CD4-positive, alpha-beta memory T cell (primary cell): ENCODE results near the gene RAPGEF4. TPM values are rescaled to one million over a fixed set of nuclear protein-coding genes. Genes with fewer than 3 reads are reported as not detected.

Experiments used
- CTCF ChIA-PET: fragments of 350-600 bp; sonication (Branson Sonifier 250); formaldehyde crosslinking; loops from one replicate; lab custom pipeline; 2021; ENCODE audit warnings: inconsistent platforms; ENCODE audit not compliant: partially characterized antibody; lab: Charles Lee
- POLR2A ChIA-PET: fragments of 350-600 bp; sonication (Branson Sonifier 250); formaldehyde crosslinking; loops from one replicate; lab custom pipeline; 2021; ENCODE audit not compliant: partially characterized antibody; lab: Charles Lee
- DNase-seq, 5 donors: peaks; one replicate each; pipeline versions ENCODE4 v3.0.0 to v3.0.0-alpha.2; 2020 to 2022; ENCODE audit warnings: mixed read lengths in 1 of 5
- H3K27ac ChIP-seq: one replicate; pipeline ENCODE4 v1.7.0; 2013; ENCODE audit warnings: low read depth, low read length
- H3K27me3 ChIP-seq: 2 replicates; pipeline ENCODE4 v1.7.0; 2013; ENCODE audit warnings: mild to moderate bottlenecking, low read length, moderate library complexity; ENCODE audit not compliant: insufficient read depth
- H3K36me3 ChIP-seq: 2 replicates; pipeline ENCODE4 v1.7.0; 2013; ENCODE audit warnings: mild to moderate bottlenecking, low read length, moderate library complexity; ENCODE audit not compliant: insufficient read depth
- H3K4me1 ChIP-seq: 2 replicates; pipeline ENCODE4 v1.7.0; 2013; ENCODE audit warnings: mild to moderate bottlenecking, low read length, moderate library complexity; ENCODE audit not compliant: insufficient read depth
- H3K4me3 ChIP-seq, 2 donors: one replicate each; pipeline ENCODE4 v1.7.0; 2013; ENCODE audit warnings: low read length in 2 of 2, mild to moderate bottlenecking in 1 of 2
- H3K9me3 ChIP-seq, 2 donors: one replicate each; pipeline ENCODE4 v1.7.0; 2013; ENCODE audit warnings: low read length in 2 of 2, control low read depth in 1 of 2; ENCODE audit not compliant: control insufficient read depth in 1 of 2
- H3K27ac Mint-ChIP-seq, 7 donors: one replicate each; pipeline ENCODE4 v1.8.0; 2020 to 2021; ENCODE audit warnings: mixed read lengths in 7 of 7, mild to moderate bottlenecking in 6 of 7, inconsistent platforms in 3 of 7, moderate library complexity in 3 of 7
- H3K27me3 Mint-ChIP-seq, 2 donors: one replicate each; pipeline ENCODE4 v1.8.0; 2020 to 2021; ENCODE audit warnings: mixed read lengths in 2 of 2
- H3K36me3 Mint-ChIP-seq, 2 donors: one replicate each; pipeline ENCODE4 v1.8.0; 2020 to 2021; ENCODE audit warnings: mixed read lengths in 2 of 2, inconsistent platforms in 1 of 2, mild to moderate bottlenecking in 1 of 2
- H3K4me1 Mint-ChIP-seq, 4 donors: one replicate each; pipeline ENCODE4 v1.8.0; 2020 to 2021; ENCODE audit warnings: mixed read lengths in 4 of 4, mild to moderate bottlenecking in 1 of 4
- H3K4me3 Mint-ChIP-seq, 8 donors: one replicate each; pipeline ENCODE4 v1.8.0; 2020 to 2021; ENCODE audit warnings: mixed read lengths in 8 of 8, mild to moderate bottlenecking in 7 of 8, moderate library complexity in 6 of 8, inconsistent platforms in 3 of 8
- H3K9me3 Mint-ChIP-seq, 8 donors: one replicate each; pipeline ENCODE4 v1.8.0; 2020 to 2021; ENCODE audit warnings: mixed read lengths in 8 of 8, mild to moderate bottlenecking in 5 of 8, inconsistent platforms in 3 of 8, moderate library complexity in 1 of 8
- intact Hi-C: fragments of 100-400 bp; cut with micrococcal nuclease; formaldehyde crosslinking; loops from one replicate; pipeline ENCODE4 v1.15.1; 2023
- polyA plus RNA-seq, 2 donors: library from polyadenylated mRNA; unstranded; fragments of 300-500 nt; fragmentation: Illumina TruSeq; gene quantifications; one replicate each; pipeline ENCODE4 v1.2.3, GENCODE V29; 2021
- total RNA-seq, 2 experiments: library from RNA; stranded (reverse); gene quantifications; one replicate each; pipeline ENCODE4 v1.2.3, GENCODE V29; 2021

Gene RAPGEF4
- total and polyA plus RNA-seq, 4 experiments from 2014 or later: not detected

- H3K27me3 Mint-ChIP-seq: peaks cover 3 to 10% of the 10 kb centered on the region in 2 donors
- intact Hi-C loops: loop anchor here (1.0 kb wide), 2 partner anchors 1314 to 1318 kb away; no protein-coding TSS in a partner anchor
Observed at GRCh38 chr2:173027181-173028128, 291.8 kb downstream of the RAPGEF4 start.

GRCh38 chr2:173028141-173028540 is 292.5 kb downstream of the RAPGEF4 start:
- no peak overlapping the region for H3K4me3 ChIP-seq
- Mint-ChIP-seq H3K36me3 (no peaks in the 10 kb centered on the region), H3K9me3 (no peaks in the 10 kb centered on the region), H3K4me3 (no peak overlapping the region), H3K27ac (no peak overlapping the region), H3K27me3 (peaks cover 5 to 10% of the 10 kb centered on the region in 2 donors), H3K4me1 (peaks cover 0 to 3% (median 1%) of the 10 kb centered on the region in 4 donors)
- H3K27ac ChIP-seq: no peak overlapping the region
- no peaks in the 10 kb centered on the region for H3K9me3 ChIP-seq
- no peaks in the 10 kb centered on the region for H3K4me1 ChIP-seq
- POLR2A ChIA-PET: interaction anchor here (1.5 kb wide), 1 partner anchor 182 kb away, joined by 3 read pairs; no protein-coding TSS in a partner anchor
- H3K36me3 ChIP-seq: no peaks in the 10 kb centered on the region
- intact Hi-C loops: no loop called here
- H3K27me3 ChIP-seq: no peaks in the 10 kb centered on the region
- CTCF ChIA-PET: interaction anchor here (0.6 to 7.9 kb wide), 29 partner anchors 9 to 1317 kb away, joined by 3 to 360 read pairs (median 4); no protein-coding TSS in a partner anchor
- DNase-seq: no peak

More at GRCh38 chr2:173027181-173028128, 291.8 kb downstream of the RAPGEF4 start:
- H3K27me3 ChIP-seq: no peaks in the 10 kb centered on the region
- Mint-ChIP-seq H3K27ac (no peak overlapping the region), H3K4me3 (peak overlapping the region in 1 of 8 donors; percentile 41), H3K9me3 (no peaks in the 10 kb centered on the region), H3K4me1 (peaks cover 0 to 3% (median 1%) of the 10 kb centered on the region in 4 donors), H3K36me3 (no peaks in the 10 kb centered on the region)
- no peaks in the 10 kb centered on the region for H3K36me3 ChIP-seq
- H3K4me3 ChIP-seq: no peak overlapping the region
- CTCF ChIA-PET: interaction anchor here (0.6 to 7.9 kb wide), 40 partner anchors 8 to 1344 kb away, joined by 3 to 360 read pairs (median 4); no protein-coding TSS in a partner anchor
- no peaks in the 10 kb centered on the region for H3K9me3 ChIP-seq
- no peaks in the 10 kb centered on the region for H3K4me1 ChIP-seq
- H3K27ac ChIP-seq: no peak overlapping the region
- POLR2A ChIA-PET: interaction anchor here (1.5 kb wide), 1 partner anchor 183 kb away, joined by 3 read pairs; no protein-coding TSS in a partner anchor
- peak; percentile 62 to 68 (median 65) for DNase-seq

- CTCF ChIA-PET: interaction anchor here (0.6 to 7.9 kb wide), 15 partner anchors 10 to 1314 kb away, joined by 3 to 360 read pairs (median 4); no protein-coding TSS in a partner anchor
- Histone ChIP-seq H3K4me1 (no peaks in the 10 kb centered on the region), H3K27ac (no peak overlapping the region), H3K9me3 (no peaks in the 10 kb centered on the region), H3K36me3 (no peaks in the 10 kb centered on the region), H3K4me3 (no peak overlapping the region), H3K27me3 (no peaks in the 10 kb centered on the region)
- peaks cover 0 to 3% (median 1%) of the 10 kb centered on the region in 4 donors for H3K4me1 Mint-ChIP-seq
- no peak overlapping the region for H3K27ac Mint-ChIP-seq
- POLR2A ChIA-PET: interaction anchor here (1.5 kb wide), 1 partner anchor 182 kb away, joined by 3 read pairs; no protein-coding TSS in a partner anchor
- H3K27me3 Mint-ChIP-seq: peaks cover 5 to 10% of the 10 kb centered on the region in 2 donors
- intact Hi-C loops: no loop called here
- no peaks in the 10 kb centered on the region for H3K9me3 Mint-ChIP-seq
- H3K36me3 Mint-ChIP-seq: no peaks in the 10 kb centered on the region
- no peak overlapping the region for H3K4me3 Mint-ChIP-seq
- DNase-seq: no peak
Observed at GRCh38 chr2:173028671-173029070, 293.0 kb downstream of the RAPGEF4 start.

GRCh38 chr2:173030561-173031490 is 295.2 kb downstream of the RAPGEF4 start:
- intact Hi-C loops: no loop called here
- no peak for DNase-seq
- peaks cover 5 to 8% of the 10 kb centered on the region in 2 donors for H3K27me3 Mint-ChIP-seq
- no peaks in the 10 kb centered on the region for H3K36me3 ChIP-seq
- H3K36me3 Mint-ChIP-seq: no peaks in the 10 kb centered on the region
- no peak overlapping the region for H3K4me3 Mint-ChIP-seq
- no peaks in the 10 kb centered on the region for H3K9me3 ChIP-seq
- H3K4me1 ChIP-seq: no peaks in the 10 kb centered on the region
- H3K27ac Mint-ChIP-seq: no peak overlapping the region
- H3K27ac ChIP-seq: no peak overlapping the region
- peaks cover 0 to 3% (median 1%) of the 10 kb centered on the region in 4 donors for H3K4me1 Mint-ChIP-seq
- CTCF ChIA-PET: interaction anchor here (0.7 to 7.9 kb wide), 6 partner anchors 14 to 1311 kb away, joined by 3 to 360 read pairs (median 6); no protein-coding TSS in a partner anchor
- POLR2A ChIA-PET: no interaction called here
- H3K27me3 ChIP-seq: no peaks in the 10 kb centered on the region
- no peaks in the 10 kb centered on the region for H3K9me3 Mint-ChIP-seq
- no peak overlapping the region for H3K4me3 ChIP-seq

- Histone ChIP-seq H3K36me3 (no peaks in the 10 kb centered on the region), H3K9me3 (no peaks in the 10 kb centered on the region), H3K27ac (no peak overlapping the region), H3K4me1 (no peaks in the 10 kb centered on the region), H3K27me3 (no peaks in the 10 kb centered on the region), H3K4me3 (no peak overlapping the region)
- ChIA-PET CTCF (interaction anchor here (0.9 to 2.7 kb wide), 2 partner anchors 176 to 178 kb away, joined by 3 to 11 read pairs; no protein-coding TSS in a partner anchor), POLR2A (no interaction called here)
- Mint-ChIP-seq H3K4me1 (peaks cover 0 to 3% (median 1%) of the 10 kb centered on the region in 4 donors), H3K27me3 (peaks cover 5 to 8% of the 10 kb centered on the region in 2 donors), H3K27ac (no peak overlapping the region), H3K36me3 (no peaks in the 10 kb centered on the region), H3K9me3 (no peaks in the 10 kb centered on the region), H3K4me3 (no peak overlapping the region)
- no peak for DNase-seq
- intact Hi-C loops: no loop called here
Observed at GRCh38 chr2:173032032-173032431, 296.4 kb downstream of the RAPGEF4 start.

GRCh38 chr2:173033084-173033483 is 297.4 kb downstream of the RAPGEF4 start:
- Mint-ChIP-seq H3K27ac (no peak overlapping the region), H3K27me3 (peaks cover 2 to 4% of the 10 kb centered on the region in 2 donors), H3K4me1 (no peaks in the 10 kb centered on the region), H3K4me3 (no peak overlapping the region), H3K9me3 (no peaks in the 10 kb centered on the region), H3K36me3 (no peaks in the 10 kb centered on the region)
- Histone ChIP-seq H3K4me1 (no peaks in the 10 kb centered on the region), H3K27me3 (no peaks in the 10 kb centered on the region), H3K36me3 (no peaks in the 10 kb centered on the region), H3K9me3 (no peaks in the 10 kb centered on the region), H3K4me3 (no peak overlapping the region), H3K27ac (no peak overlapping the region)
- no peak for DNase-seq
- intact Hi-C loops: no loop called here
- ChIA-PET POLR2A (no interaction called here), CTCF (interaction anchor here (2.7 kb wide), 1 partner anchor 177 kb away, joined by 11 read pairs; no protein-coding TSS in a partner anchor)
